Tibial nerve (tissue), 3 donors: ENCODE data around the gene LBHD2.

Experiments
- CTCF ChIP-seq, 5 experiments: fragments of 200-600 bp in 3 of 5; fragments of 450-650 bp in 2 of 5; sonication (generic) in 3 of 5; IDR thresholded peaks; one replicate each; pipeline ENCODE4 v1.5.1; 2016 to 2019; ENCODE audit warnings: antibody characterized with exemption in 5 of 5, mild to moderate bottlenecking in 3 of 5, moderate library complexity in 2 of 5
- POLR2A ChIP-seq, 2 donors: fragments of 450-650 bp; IDR thresholded peaks; one replicate each; pipeline ENCODE4 v1.6.1; 2017; ENCODE audit warnings: antibody characterized with exemption in 2 of 2, mild to moderate bottlenecking in 2 of 2, moderate library complexity in 2 of 2

GRCh38 chr14:103128631-103129300, 44.8 kb downstream of the LBHD2 start:
- no peak for TF ChIP-seq CTCF (IDR thresholded peaks at IDR 0.05)
- no peak for TF ChIP-seq POLR2A (IDR thresholded peaks at IDR 0.05)
